Measurements from ENCODE around the gene INPP5J.
A peak's percentile ranks its signal among the peaks of the same experiment; 100 is the strongest.

The INPP5J gene

DNA sequence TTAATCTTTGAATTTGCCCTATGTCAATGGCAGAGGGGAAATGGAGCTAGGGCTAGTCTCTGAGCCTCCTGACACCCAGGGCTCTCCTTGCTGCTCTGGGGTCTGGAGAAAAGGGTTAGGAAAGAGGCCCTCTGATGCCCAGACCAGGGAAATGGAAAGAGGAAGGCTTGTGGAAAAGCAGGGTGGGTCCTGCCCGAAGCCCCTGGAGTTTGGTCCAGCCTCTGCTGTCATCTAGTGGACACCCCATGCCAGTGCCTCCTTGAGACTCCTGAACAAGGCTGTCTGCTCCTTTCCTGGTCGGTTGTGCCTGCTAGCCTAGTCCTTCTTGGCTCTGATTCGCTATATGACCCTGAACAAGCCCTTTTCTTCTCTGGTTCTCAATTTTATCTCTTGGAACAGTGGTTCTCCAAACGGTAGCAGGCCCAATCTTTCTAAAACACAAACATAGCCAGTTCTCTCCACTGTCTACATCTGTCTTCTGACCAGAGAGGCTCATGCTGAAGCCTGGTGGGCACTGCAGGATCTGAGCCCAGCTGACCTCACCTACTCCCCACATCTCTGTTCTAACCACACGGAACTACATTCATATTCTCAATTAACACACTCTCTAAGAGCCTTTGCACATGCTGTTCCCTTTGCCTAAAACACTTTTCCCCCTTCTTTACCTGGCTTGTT lies 26.3 kb downstream of the INPP5J start (continued):
- TF ChIP-seq ZBTB48 (tag by site-specific recombination; IDR thresholded peaks at IDR 0.05) (peak; percentile 59; the same call in 1 of the 2 replicates), PRDM1 (tag by site-specific recombination; IDR thresholded peaks at IDR 0.05) (no peak), ZFP69B (tag by site-specific recombination; IDR thresholded peaks at IDR 0.05) (peak; percentile 81), ZNF416 (tag by site-specific recombination; IDR thresholded peaks at IDR 0.05) (no peak), IKZF3 (tag by site-specific recombination; IDR thresholded peaks at IDR 0.05) (peak; percentile 83), ZNF248 (tag by site-specific recombination; IDR thresholded peaks at IDR 0.05) (no peak), ZBTB7A (tag by site-specific recombination; IDR thresholded peaks at IDR 0.05; ENCODE audit: low read depth) (no peak), ZNF324 (tag by site-specific recombination; IDR thresholded peaks at IDR 0.05) (no peak), ZNF521 (tag by site-specific recombination; IDR thresholded peaks at IDR 0.05) (no peak), ZNF221 (tag by site-specific recombination; IDR thresholded peaks at IDR 0.05; ENCODE audit: borderline replicate concordance) (no peak), KLF7 (tag by site-specific recombination; IDR thresholded peaks at IDR 0.05; ENCODE audit: borderline replicate concordance) (peak; percentile 36; the same call in 1 of the 2 replicates), KLF16 (tag by site-specific recombination; IDR thresholded peaks at IDR 0.05) (0 out of 2 replicates have a peak, but pooled peaks have one; percentile 26), ZNF157 (tag by site-specific recombination; IDR thresholded peaks at IDR 0.05) (no peak), ZNF302 (tag by site-specific recombination; IDR thresholded peaks at IDR 0.05; ENCODE audit: low read depth) (no peak), ZNF664 (tag by site-specific recombination; IDR thresholded peaks at IDR 0.05) (no peak), ZNF184 (tag by site-specific recombination; IDR thresholded peaks at IDR 0.05) (no peak), ZNF549 (tag by site-specific recombination; IDR thresholded peaks at IDR 0.05) (no peak), ZSCAN30 (tag by site-specific recombination; IDR thresholded peaks at IDR 0.05) (peak; percentile 80), ZNF155 (tag by site-specific recombination; IDR thresholded peaks at IDR 0.05) (no peak), ZNF530 (tag by site-specific recombination; IDR thresholded peaks at IDR 0.05; ENCODE audit: low read depth) (no peak), ZBTB21 (tag by site-specific recombination; IDR thresholded peaks at IDR 0.05) (no peak), ZNF350 (tag by site-specific recombination; IDR thresholded peaks at IDR 0.05) (no peak), KLF1 (tag by site-specific recombination; IDR thresholded peaks at IDR 0.05) (no peak), ZBTB8A (tag by site-specific recombination; IDR thresholded peaks at IDR 0.05) (no peak), ZNF2 (tag by site-specific recombination; IDR thresholded peaks at IDR 0.05) (0 out of 2 replicates have a peak, but pooled peaks have one; percentile 59), ZNF777 (tag by site-specific recombination; IDR thresholded peaks at IDR 0.05; ENCODE audit: borderline replicate concordance) (no peak), GLIS2 (tag by site-specific recombination; IDR thresholded peaks at IDR 0.05) (no peak), ZXDB (tag by site-specific recombination; IDR thresholded peaks at IDR 0.05) (0 out of 2 replicates have a peak, but pooled peaks have one; percentile 25)
- TF ChIP-seq, protein P1, sequence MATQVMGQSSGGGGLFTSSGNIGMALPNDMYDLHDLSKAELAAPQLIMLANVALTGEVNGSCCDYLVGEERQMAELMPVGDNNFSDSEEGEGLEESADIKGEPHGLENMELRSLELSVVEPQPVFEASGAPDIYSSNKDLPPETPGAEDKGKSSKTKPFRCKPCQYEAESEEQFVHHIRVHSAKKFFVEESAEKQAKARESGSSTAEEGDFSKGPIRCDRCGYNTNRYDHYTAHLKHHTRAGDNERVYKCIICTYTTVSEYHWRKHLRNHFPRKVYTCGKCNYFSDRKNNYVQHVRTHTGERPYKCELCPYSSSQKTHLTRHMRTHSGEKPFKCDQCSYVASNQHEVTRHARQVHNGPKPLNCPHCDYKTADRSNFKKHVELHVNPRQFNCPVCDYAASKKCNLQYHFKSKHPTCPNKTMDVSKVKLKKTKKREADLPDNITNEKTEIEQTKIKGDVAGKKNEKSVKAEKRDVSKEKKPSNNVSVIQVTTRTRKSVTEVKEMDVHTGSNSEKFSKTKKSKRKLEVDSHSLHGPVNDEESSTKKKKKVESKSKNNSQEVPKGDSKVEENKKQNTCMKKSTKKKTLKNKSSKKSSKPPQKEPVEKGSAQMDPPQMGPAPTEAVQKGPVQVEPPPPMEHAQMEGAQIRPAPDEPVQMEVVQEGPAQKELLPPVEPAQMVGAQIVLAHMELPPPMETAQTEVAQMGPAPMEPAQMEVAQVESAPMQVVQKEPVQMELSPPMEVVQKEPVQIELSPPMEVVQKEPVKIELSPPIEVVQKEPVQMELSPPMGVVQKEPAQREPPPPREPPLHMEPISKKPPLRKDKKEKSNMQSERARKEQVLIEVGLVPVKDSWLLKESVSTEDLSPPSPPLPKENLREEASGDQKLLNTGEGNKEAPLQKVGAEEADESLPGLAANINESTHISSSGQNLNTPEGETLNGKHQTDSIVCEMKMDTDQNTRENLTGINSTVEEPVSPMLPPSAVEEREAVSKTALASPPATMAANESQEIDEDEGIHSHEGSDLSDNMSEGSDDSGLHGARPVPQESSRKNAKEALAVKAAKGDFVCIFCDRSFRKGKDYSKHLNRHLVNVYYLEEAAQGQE (tag by site-specific recombination; IDR thresholded peaks at IDR 0.05) = no peak
- TF ChIP-seq, protein P2, sequence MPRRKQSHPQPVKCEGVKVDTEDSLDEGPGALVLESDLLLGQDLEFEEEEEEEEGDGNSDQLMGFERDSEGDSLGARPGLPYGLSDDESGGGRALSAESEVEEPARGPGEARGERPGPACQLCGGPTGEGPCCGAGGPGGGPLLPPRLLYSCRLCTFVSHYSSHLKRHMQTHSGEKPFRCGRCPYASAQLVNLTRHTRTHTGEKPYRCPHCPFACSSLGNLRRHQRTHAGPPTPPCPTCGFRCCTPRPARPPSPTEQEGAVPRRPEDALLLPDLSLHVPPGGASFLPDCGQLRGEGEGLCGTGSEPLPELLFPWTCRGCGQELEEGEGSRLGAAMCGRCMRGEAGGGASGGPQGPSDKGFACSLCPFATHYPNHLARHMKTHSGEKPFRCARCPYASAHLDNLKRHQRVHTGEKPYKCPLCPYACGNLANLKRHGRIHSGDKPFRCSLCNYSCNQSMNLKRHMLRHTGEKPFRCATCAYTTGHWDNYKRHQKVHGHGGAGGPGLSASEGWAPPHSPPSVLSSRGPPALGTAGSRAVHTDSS (tag by site-specific recombination; IDR thresholded peaks at IDR 0.05) = peak; percentile 30; the same call in 1 of the 2 replicates
- TF ChIP-seq, protein P3, sequence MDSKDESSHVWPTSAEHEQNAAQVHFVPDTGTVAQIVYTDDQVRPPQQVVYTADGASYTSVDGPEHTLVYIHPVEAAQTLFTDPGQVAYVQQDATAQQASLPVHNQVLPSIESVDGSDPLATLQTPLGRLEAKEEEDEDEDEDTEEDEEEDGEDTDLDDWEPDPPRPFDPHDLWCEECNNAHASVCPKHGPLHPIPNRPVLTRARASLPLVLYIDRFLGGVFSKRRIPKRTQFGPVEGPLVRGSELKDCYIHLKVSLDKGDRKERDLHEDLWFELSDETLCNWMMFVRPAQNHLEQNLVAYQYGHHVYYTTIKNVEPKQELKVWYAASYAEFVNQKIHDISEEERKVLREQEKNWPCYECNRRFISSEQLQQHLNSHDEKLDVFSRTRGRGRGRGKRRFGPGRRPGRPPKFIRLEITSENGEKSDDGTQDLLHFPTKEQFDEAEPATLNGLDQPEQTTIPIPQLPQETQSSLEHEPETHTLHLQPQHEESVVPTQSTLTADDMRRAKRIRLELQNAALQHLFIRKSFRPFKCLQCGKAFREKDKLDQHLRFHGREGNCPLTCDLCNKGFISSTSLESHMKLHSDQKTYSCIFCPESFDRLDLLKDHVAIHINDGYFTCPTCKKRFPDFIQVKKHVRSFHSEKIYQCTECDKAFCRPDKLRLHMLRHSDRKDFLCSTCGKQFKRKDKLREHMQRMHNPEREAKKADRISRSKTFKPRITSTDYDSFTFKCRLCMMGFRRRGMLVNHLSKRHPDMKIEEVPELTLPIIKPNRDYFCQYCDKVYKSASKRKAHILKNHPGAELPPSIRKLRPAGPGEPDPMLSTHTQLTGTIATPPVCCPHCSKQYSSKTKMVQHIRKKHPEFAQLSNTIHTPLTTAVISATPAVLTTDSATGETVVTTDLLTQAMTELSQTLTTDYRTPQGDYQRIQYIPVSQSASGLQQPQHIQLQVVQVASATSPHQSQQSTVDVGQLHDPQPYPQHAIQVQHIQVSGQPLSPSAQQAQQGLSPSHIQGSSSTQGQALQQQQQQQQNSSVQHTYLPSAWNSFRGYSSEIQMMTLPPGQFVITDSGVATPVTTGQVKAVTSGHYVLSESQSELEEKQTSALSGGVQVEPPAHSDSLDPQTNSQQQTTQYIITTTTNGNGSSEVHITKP (tag by site-specific recombination; IDR thresholded peaks at IDR 0.05) = no peak

All from HEK293 (cell line).